Left hindlimb (tissue), 1 donor: ENCODE results near the gene PRSS12.
A peak's percentile ranks its signal among the peaks of the same experiment; 100 is the strongest.
"Not testable (repeated sequence)": the region's sequence is repeated elsewhere in the genome, so short reads cannot be mapped to it uniquely, and the experiment has no call there.

Source experiments
- DNase-seq: peaks from one replicate; pipeline ENCODE4 v3.0.0-alpha.2; 2018

PRSS12 gene

DNA sequence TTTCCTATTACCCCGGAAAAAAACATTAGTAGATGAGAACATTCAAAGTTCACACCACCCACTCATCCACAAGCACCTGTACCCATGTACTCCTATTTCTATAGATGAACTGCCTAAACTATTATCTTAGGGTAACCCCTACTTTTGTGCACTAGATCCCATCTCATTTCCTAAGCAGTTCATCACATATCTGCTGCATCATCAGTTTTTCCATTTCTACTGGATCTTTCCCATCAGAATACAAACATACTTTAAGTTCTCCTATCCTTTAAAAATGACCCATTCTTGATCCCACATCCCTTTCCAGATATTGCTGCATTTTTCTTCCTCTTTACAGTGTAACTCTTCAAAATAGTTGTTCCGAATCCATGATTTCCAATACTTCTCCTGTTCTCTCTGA lies 81.0 kb downstream of the PRSS12 start:
- DNase-seq, result no peak

- DNase-seq, result no peak
Measured at GRCh38 chr4:118270492-118270891, 82.3 kb downstream of the PRSS12 start.

GRCh38 chr4:118268780-118269179 lies 84.0 kb downstream of the PRSS12 start:
- no peak for DNase-seq

- DNase-seq, result not testable (repeated sequence)
Measured at GRCh38 chr4:118266145-118266496, 86.7 kb downstream of the PRSS12 start.

DNA sequence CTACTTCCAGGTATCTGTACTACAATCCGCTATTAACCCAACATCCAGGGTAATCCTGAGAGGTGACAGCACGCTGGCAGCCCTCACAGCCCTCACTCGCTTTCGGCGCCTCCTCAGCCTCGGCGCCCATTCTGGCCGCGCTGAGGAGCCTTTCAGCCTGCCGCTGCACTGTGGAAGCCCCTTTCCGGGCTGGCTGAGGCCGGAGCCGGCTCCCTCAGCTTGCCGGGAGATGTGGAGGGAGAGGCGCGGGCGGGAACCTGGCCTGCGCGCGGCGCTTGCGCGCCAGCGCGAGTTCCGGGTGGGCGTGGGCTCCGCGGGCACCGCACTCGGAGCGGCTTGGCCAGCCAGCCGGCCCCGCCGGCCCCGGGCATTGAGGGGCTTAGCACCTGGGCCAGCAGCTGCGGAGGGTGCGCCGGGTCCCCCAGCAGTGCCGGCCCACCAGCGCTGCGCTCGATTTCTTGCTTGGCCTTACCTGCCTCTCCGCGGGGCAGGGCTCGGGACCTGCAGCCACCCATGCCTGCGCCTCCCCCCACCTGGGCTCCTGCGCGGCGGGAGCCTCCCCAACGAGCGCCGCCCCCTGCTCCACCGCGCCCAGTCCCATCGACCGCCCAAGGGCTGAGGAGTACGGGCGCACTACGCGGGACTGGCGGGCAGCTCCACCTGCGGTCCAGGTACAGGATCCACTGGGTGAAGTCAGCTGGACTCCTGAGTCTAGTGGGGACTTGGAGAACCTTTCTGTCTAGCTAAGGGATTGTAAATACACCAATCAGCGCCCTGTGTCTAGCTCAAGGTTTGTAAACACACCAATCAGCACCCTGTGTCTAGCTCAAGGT lies 87.3 kb downstream of the PRSS12 start:
- peak; percentile 56 for DNase-seq

DNA sequence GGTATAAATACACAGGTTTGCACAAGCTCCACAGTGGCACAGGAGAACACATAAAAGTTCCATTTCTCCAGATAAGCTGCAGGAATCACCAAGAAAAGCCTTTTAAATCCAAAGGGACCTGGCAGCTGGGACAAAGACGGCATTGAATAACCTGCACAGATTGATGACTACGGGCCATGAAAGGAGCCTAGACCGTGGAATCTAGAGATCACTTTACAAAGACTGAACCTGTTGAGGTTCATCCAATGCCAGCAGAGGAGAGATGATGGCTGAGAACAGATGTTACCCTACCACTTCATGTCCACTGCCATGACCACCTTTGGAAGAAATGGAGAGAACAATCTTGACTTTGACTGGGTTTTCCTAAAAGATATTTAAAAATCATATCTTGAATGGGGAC lies 88.7 kb downstream of the PRSS12 start:
- no peak for DNase-seq

DNA sequence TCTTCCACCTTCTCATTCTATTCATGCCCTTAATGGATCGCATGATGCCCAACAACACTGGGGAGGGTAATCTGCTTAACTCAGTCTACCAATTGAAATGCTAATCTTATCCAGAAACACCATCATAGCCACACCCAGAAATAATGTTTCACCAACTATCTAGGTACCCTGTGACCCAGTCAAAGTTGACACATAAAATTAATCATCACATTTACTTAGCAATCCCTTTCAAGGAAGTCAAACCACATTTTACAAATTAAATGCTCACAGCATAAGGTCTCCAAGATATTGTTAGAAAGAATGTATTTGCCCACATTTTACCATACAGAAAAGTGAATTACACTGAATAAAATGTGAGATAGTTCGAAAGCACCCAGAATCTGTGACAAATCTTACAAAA lies 92.5 kb downstream of the PRSS12 start:
- DNase-seq, result no peak

DNA sequence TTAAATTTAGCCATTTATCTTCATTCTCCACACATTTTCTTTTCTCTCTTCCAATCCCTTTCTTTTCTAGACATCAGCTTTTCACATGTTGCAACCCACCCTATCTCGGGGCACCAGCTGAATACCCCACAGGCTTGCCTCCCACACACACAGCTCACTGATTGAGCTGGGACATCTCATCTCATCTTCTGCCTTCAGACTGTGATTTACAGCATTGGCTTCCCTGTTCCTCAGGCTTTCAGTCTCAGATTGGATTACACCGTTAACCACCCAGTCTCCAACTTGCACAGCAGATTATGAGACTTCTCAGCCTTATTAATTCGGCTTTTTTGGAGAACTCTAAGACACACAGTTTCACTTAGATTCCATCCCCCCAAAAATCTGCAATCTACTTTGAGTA lies 93.7 kb downstream of the PRSS12 start:
- DNase-seq, result no peak

DNA sequence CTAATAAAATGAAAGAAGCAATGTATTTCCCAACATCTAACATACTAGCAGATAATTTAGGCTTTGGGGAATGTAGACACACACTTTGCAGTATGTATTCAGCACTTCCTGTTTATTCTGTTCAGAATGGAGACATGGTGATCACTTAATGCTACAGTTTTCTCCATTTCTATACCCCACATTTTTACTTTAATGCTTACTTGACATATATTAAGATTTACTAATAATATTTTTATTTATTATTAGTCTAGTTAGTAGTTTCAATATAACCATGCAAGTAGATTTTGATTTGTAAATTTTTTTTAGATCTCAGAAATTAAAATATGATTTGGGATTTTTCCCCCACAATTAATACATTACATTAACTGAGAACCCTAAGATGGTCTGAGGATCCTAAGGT lies 98.4 kb downstream of the PRSS12 start:
- DNase-seq, result no peak

DNA sequence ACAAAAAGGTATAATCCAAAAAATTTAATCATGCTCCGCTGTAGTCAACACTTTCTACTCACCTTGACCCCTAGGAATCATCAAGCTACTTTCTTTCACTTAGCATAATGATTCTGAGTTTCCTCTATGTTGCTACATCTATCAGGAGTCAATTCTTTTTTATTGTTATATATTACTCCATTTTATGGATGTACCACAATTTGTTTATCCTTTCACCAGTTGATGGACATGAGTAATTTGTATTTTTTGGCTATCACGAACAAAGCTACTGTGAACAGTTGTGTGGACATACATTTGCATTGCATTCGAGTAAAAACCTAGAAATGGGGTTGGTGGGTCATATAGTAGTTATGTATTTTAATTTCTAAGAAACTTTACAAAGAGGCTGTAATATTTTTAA lies 102.9 kb downstream of the PRSS12 start:
- no peak for DNase-seq

- DNase-seq, result no peak
Measured at GRCh38 chr4:118237531-118237930, 115.3 kb downstream of the PRSS12 start.

- DNase-seq, result no peak
Measured at GRCh38 chr4:118235566-118236120, 117.2 kb downstream of the PRSS12 start.
